NT2/D1 (cell line): ENCODE data around the gene CSF2RB.

Experiments used
- YY1 ChIP-seq: IDR thresholded peaks from 2 replicates; pipeline ENCODE4 v1.6.1; 2011; ENCODE audit not compliant: insufficient read length, insufficient read depth
- ZNF274 ChIP-seq: IDR thresholded peaks from 2 replicates; pipeline ENCODE4 v1.6.1; 2011; ENCODE audit warnings: mild to moderate bottlenecking, low read depth, low read length

- TF ChIP-seq YY1 (no peak), ZNF274 (no peak)
These were observed 20.4 kb downstream of the CSF2RB start for GRCh38 chr22:36933629-36934417.
